ENCODE results near the gene RBM33. TPM values are rescaled to one million over a fixed set of nuclear protein-coding genes. Genes with fewer than 3 reads are reported as not detected.

RBM33 gene
- polyA plus RNA-seq, 1 donor (not counting 4 experiments of a cell fraction or from before 2014, with no cell fraction given) = 8.9 TPM

DNA sequence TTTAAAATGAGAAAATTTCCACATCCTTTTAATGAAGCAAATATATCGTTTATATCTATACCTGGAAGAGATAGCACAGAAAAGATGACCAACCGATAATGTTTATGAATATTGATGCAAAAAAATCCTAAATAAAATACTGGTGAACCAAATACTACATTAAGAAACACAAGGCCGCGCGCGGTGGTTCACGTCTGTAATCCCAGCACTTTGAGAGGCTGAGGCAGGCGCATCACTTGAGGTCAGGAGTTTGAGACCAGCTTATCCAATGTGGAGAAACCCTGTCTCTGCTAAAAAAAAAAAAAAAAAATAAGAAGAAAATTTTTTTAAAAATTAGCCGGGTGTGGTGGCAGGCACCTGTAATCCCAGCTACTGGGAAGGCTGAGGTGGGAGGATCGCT, 142.0 kb downstream of the RBM33 start:
- Histone ChIP-seq H3K36me3 (ENCODE audit: control insufficient read depth in 2 of 2, extremely low read depth in 1 of 2, insufficient read depth in 2 of 2, low read length in 2 of 2) (peaks cover 0 to under 1% of the 10 kb centered on the region in 2 experiments), H4K20me1 (ENCODE audit: control insufficient read depth, extremely low read depth, insufficient read depth, low read length) (no peaks in the 10 kb centered on the region), H3K9ac (ENCODE audit: control insufficient read depth, extremely low read depth, insufficient read depth, low read length) (no peak overlapping the region), H3K27ac (ENCODE audit: control insufficient read depth, insufficient read depth, low read length) (no peak overlapping the region), H3K9me1 (ENCODE audit: control insufficient read depth, extremely low read depth, insufficient read depth, low read length) (no peaks in the 10 kb centered on the region), H3K9me3 (ENCODE audit: control insufficient read depth, low read depth, low read length) (no peaks in the 10 kb centered on the region), H3K4me3 (ENCODE audit: control insufficient read depth in 2 of 3, extremely low read depth in 1 of 3, insufficient read depth in 2 of 3, low read depth in 1 of 3, low read length in 3 of 3) (no peak overlapping the region), H3K4me2 (ENCODE audit: control insufficient read depth, extremely low read depth, insufficient read depth, low read depth, low read length) (no peak overlapping the region), H2AFZ (ENCODE audit: control insufficient read depth, low read length) (no peak overlapping the region), H3K27me3 (ENCODE audit: control insufficient read depth, extremely low read depth, insufficient read depth, low read length) (peaks cover 9% of the 10 kb centered on the region), H3K4me1 (ENCODE audit: control insufficient read depth, extremely low read depth, insufficient read depth, low read length) (peaks cover 10% of the 10 kb centered on the region), H3K79me2 (ENCODE audit: control insufficient read depth, insufficient read depth, low read length) (no peaks in the 10 kb centered on the region)
- no peak for DNase-seq (ENCODE audit: low read depth, low spot score)
- dilution Hi-C loops (cut with MboI; ENCODE audit: extremely low pct_ligation_motif_present, low sequenced_read_pairs) = no loop called here
- TF ChIP-seq, protein P1, sequence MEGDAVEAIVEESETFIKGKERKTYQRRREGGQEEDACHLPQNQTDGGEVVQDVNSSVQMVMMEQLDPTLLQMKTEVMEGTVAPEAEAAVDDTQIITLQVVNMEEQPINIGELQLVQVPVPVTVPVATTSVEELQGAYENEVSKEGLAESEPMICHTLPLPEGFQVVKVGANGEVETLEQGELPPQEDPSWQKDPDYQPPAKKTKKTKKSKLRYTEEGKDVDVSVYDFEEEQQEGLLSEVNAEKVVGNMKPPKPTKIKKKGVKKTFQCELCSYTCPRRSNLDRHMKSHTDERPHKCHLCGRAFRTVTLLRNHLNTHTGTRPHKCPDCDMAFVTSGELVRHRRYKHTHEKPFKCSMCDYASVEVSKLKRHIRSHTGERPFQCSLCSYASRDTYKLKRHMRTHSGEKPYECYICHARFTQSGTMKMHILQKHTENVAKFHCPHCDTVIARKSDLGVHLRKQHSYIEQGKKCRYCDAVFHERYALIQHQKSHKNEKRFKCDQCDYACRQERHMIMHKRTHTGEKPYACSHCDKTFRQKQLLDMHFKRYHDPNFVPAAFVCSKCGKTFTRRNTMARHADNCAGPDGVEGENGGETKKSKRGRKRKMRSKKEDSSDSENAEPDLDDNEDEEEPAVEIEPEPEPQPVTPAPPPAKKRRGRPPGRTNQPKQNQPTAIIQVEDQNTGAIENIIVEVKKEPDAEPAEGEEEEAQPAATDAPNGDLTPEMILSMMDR (optimal IDR thresholded peaks at IDR 0.05 in 1 of 3, IDR thresholded peaks at IDR 0.05 in 1 of 3, conservative IDR thresholded peaks at IDR 0.05 in 1 of 3; ENCODE audit: extremely low read depth in 1 of 3, insufficient read depth in 2 of 3, low read length in 3 of 3) = no peak
- TF ChIP-seq EZH2 (IDR thresholded peaks at IDR 0.05; ENCODE audit: low read length) = no peak
- no peak for FAIRE-seq

GRCh38 chr7:155787171-155787851, 142.8 kb downstream of the RBM33 start:
- no peak for FAIRE-seq

More at GRCh38 chr7:155787171-155787851, 142.8 kb downstream of the RBM33 start:
- Histone ChIP-seq H3K9me1 (ENCODE audit: control insufficient read depth, extremely low read depth, insufficient read depth, low read length) (no peaks in the 10 kb centered on the region), H3K36me3 (ENCODE audit: control insufficient read depth in 2 of 2, extremely low read depth in 1 of 2, insufficient read depth in 2 of 2, low read length in 2 of 2) (no peaks in the 10 kb centered on the region), H3K79me2 (ENCODE audit: control insufficient read depth, insufficient read depth, low read length) (no peaks in the 10 kb centered on the region), H3K27me3 (ENCODE audit: control insufficient read depth, extremely low read depth, insufficient read depth, low read length) (peaks cover 9% of the 10 kb centered on the region), H3K4me1 (ENCODE audit: control insufficient read depth, extremely low read depth, insufficient read depth, low read length) (peaks cover 10% of the 10 kb centered on the region), H3K4me3 (ENCODE audit: control insufficient read depth in 2 of 3, extremely low read depth in 1 of 3, insufficient read depth in 2 of 3, low read depth in 1 of 3, low read length in 3 of 3) (peak overlapping the region; percentile 20 to 49 (median 21)), H3K9ac (ENCODE audit: control insufficient read depth, extremely low read depth, insufficient read depth, low read length) (peak overlapping the region; percentile 22), H3K27ac (ENCODE audit: control insufficient read depth, insufficient read depth, low read length) (no peak overlapping the region), H2AFZ (ENCODE audit: control insufficient read depth, low read length) (no peak overlapping the region), H4K20me1 (ENCODE audit: control insufficient read depth, extremely low read depth, insufficient read depth, low read length) (no peaks in the 10 kb centered on the region), H3K9me3 (ENCODE audit: control insufficient read depth, low read depth, low read length) (no peaks in the 10 kb centered on the region), H3K4me2 (ENCODE audit: control insufficient read depth, extremely low read depth, insufficient read depth, low read depth, low read length) (peak overlapping the region; percentile 60)
- no peak for DNase-seq (ENCODE audit: low read depth, low spot score)
- dilution Hi-C loops (cut with MboI; ENCODE audit: extremely low pct_ligation_motif_present, low sequenced_read_pairs) = no loop called here
- no peak for TF ChIP-seq EZH2 (IDR thresholded peaks at IDR 0.05; ENCODE audit: low read length)
- TF ChIP-seq, protein P1 (optimal IDR thresholded peaks at IDR 0.05 in 1 of 3, IDR thresholded peaks at IDR 0.05 in 1 of 3, conservative IDR thresholded peaks at IDR 0.05 in 1 of 3; ENCODE audit: extremely low read depth in 1 of 3, insufficient read depth in 2 of 3, low read length in 3 of 3) = no peak
